ENCODE results near the gene FPR2. TPM values are rescaled to one million over a fixed set of nuclear protein-coding genes. Genes with fewer than 3 reads are reported as not detected.

Gene FPR2
- total and polyA plus RNA-seq, 2 of the 13 experiments (the other 11 are each of a cell fraction or from before 2014, with no cell fraction given), result not detected

DNA sequence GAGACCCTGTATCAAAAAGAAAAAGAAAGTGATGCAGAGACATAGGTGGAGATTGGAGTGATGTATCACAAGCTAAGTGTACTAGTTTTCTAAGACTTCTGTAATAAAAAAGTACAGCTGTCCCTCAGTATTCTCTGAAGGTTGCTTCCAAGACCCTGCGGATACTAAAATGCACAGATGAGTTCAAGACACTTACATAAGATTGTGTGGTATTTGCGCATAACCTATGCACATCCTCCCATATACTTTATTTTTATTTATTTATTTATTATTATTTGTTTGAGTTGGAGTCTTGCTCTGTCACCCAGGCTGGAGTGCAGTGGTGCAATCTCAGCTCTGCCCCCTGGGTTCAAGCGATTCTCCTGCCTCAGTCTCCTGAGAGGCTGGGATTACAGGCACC lies 23.6 kb upstream of the FPR2 start:
- POLR2A ChIA-PET, result no interaction called here
- 52% methylated on average over 3 of the region's 3 CpGs for WGBS (ENCODE audit: low lambda C conversion rate)
- Histone ChIP-seq H3K4me3 (replicated peaks in 1 of 3; ENCODE audit: insufficient read depth in 1 of 3, low read depth in 2 of 3, low read length in 3 of 3) (no peak overlapping the region), H3K9ac (ENCODE audit: insufficient read depth, low read depth, low read length) (no peak overlapping the region), H2AFZ (ENCODE audit: low read length) (no peak overlapping the region), H3K4me1 (ENCODE audit: insufficient read depth, low read length) (no peaks in the 10 kb centered on the region), H3K36me3 (replicated peaks in 1 of 2; ENCODE audit: control insufficient read depth in 1 of 2, insufficient read depth in 2 of 2, low read length in 2 of 2) (no peaks in the 10 kb centered on the region), H3K9me3 (ENCODE audit: low read length) (no peaks in the 10 kb centered on the region), H3K4me2 (ENCODE audit: low read depth, low read length) (no peak overlapping the region), H3K27ac (ENCODE audit: extremely low read length, insufficient read depth, low read length) (no peak overlapping the region), H4K20me1 (ENCODE audit: insufficient read depth, low read length) (no peaks in the 10 kb centered on the region), H3K27me3 (ENCODE audit: control insufficient read depth in 1 of 2, insufficient read depth in 2 of 2, low read length in 2 of 2) (peaks cover 0 to 4% of the 10 kb centered on the region in 2 experiments; a peak in 2 of 5 replicates), H3K79me2 (ENCODE audit: insufficient read depth, low read length) (no peaks in the 10 kb centered on the region)
- BruUV-seq (replicated peaks), result no TSS peak
- no peak for TF ChIP-seq ZEB1 (IDR thresholded peaks at IDR 0.05; ENCODE audit: insufficient replicate concordance, low read depth)
- TF ChIP-seq ZC3H4 (CRISPR knock-in tag; IDR thresholded peaks at IDR 0.05; ENCODE audit: borderline replicate concordance), result no peak
- no peak for TF ChIP-seq MTF2 (CRISPR knock-in tag; IDR thresholded peaks at IDR 0.05; ENCODE audit: borderline replicate concordance)
- TF ChIP-seq MXI1 (IDR thresholded peaks at IDR 0.05; ENCODE audit: borderline replicate concordance, low read depth, low read length), result no peak
- no peak for TF ChIP-seq BHLHE40 (IDR thresholded peaks at IDR 0.05; ENCODE audit: low read length)
- no peak for TF ChIP-seq SETDB1 (CRISPR knock-in tag; IDR thresholded peaks at IDR 0.05; ENCODE audit: borderline replicate concordance)
- TF ChIP-seq MATR3 (CRISPR knock-in tag; IDR thresholded peaks at IDR 0.05), result no peak
- TF ChIP-seq ZFAT (CRISPR knock-in tag; conservative IDR thresholded peaks at IDR 0.05), result no peak
- TF ChIP-seq ZNF777 (CRISPR knock-in tag; IDR thresholded peaks at IDR 0.05), result no peak
- TF ChIP-seq SMAD3 (CRISPR knock-in tag; IDR thresholded peaks at IDR 0.05), result no peak
- TF ChIP-seq, protein P1, sequence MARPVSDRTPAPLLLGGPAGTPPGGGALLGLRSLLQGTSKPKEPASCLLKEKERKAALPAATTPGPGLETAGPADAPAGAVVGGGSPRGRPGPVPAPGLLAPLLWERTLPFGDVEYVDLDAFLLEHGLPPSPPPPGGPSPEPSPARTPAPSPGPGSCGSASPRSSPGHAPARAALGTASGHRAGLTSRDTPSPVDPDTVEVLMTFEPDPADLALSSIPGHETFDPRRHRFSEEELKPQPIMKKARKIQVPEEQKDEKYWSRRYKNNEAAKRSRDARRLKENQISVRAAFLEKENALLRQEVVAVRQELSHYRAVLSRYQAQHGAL (CRISPR knock-in tag; IDR thresholded peaks at IDR 0.05; ENCODE audit: not compliant biosample characterization), result no peak
- TF ChIP-seq ZNF747 (CRISPR knock-in tag; IDR thresholded peaks at IDR 0.05; ENCODE audit: borderline replicate concordance), result no peak
- TF ChIP-seq AHR (CRISPR knock-in tag; IDR thresholded peaks at IDR 0.05), result no peak
- no peak for TF ChIP-seq ZFX (CRISPR knock-in tag; IDR thresholded peaks at IDR 0.05; ENCODE audit: low read depth)
- TF ChIP-seq, protein P2, sequence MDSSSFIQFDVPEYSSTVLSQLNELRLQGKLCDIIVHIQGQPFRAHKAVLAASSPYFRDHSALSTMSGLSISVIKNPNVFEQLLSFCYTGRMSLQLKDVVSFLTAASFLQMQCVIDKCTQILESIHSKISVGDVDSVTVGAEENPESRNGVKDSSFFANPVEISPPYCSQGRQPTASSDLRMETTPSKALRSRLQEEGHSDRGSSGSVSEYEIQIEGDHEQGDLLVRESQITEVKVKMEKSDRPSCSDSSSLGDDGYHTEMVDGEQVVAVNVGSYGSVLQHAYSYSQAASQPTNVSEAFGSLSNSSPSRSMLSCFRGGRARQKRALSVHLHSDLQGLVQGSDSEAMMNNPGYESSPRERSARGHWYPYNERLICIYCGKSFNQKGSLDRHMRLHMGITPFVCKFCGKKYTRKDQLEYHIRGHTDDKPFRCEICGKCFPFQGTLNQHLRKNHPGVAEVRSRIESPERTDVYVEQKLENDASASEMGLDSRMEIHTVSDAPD (CRISPR knock-in tag; IDR thresholded peaks at IDR 0.05), result no peak
- TF ChIP-seq SIN3A (IDR thresholded peaks at IDR 0.05; ENCODE audit: borderline replicate concordance, low read depth, low read length), result no peak
- no peak for TF ChIP-seq JUNB (CRISPR knock-in tag; IDR thresholded peaks at IDR 0.05; ENCODE audit: borderline replicate concordance)
- TF ChIP-seq ZNF329 (CRISPR knock-in tag; IDR thresholded peaks at IDR 0.05; ENCODE audit: low read depth), result no peak
- TF ChIP-seq SMC3 (IDR thresholded peaks at IDR 0.05; ENCODE audit: low read length), result no peak
- no peak for FAIRE-seq
- CTCF ChIA-PET (ENCODE audit: low intra/inter-chr PET ratio, low total read pairs), result no interaction called here
- in situ Hi-C loops (cut with HindIII; ENCODE audit: extremely low pct_ligation_motif_present, low pct_unique_long_range_greater_than_20kb) (no loop called here), intact Hi-C loops (cut with micrococcal nuclease; ENCODE audit: unreplicated experiment) (no loop called here)
- no peak for DNase-seq (ENCODE audit: low spot score)
- no peak for ATAC-seq

Measured in HepG2 (cell line).